ENCODE data around the gene RNF126.
A peak's percentile ranks its signal among the peaks of the same experiment; 100 is the strongest.

The RNF126 gene

DNA sequence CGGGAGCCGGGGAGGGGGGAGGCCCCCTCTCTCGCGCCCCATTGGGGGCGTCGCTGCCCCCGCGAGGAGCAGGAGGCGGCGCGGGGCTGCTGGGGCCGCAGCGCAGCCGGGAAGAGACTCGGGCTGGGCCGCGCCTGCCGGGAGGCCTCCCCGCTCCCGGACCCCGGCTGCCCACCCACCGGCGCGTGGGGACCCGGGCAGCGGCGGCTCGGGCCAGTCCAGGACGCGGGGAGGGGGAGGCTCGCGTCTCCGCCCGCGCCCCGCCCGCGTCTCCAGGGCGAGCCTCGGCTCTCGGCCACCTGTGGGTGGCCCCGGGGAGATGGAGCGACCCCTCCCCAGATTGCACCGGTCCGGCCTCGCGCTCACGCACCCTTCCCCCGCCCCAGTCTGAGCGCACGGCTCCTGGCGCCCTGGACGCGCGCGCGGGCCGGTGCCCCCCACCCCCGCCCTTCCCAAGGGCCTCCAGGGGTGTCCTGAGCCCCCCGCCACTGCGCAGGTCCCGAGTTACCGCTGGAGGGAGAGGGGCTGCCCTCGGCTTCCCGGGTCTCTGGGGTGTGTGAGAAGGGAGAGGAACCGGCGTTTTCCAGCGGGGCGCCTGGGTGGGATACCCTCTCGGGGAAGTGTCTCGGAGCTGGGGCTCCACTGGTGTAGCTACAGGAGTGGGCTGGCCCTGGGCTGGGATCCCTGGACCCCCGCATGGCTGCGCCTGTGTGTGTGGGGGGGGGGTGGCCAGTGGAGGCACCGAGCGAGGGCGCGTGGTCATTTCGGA is 46.4 kb upstream of the RNF126 start:
- no peaks in the 10 kb centered on the region for H3K36me3 ChIP-seq (ENCODE audit: low read depth)
- TF ChIP-seq, protein P1, sequence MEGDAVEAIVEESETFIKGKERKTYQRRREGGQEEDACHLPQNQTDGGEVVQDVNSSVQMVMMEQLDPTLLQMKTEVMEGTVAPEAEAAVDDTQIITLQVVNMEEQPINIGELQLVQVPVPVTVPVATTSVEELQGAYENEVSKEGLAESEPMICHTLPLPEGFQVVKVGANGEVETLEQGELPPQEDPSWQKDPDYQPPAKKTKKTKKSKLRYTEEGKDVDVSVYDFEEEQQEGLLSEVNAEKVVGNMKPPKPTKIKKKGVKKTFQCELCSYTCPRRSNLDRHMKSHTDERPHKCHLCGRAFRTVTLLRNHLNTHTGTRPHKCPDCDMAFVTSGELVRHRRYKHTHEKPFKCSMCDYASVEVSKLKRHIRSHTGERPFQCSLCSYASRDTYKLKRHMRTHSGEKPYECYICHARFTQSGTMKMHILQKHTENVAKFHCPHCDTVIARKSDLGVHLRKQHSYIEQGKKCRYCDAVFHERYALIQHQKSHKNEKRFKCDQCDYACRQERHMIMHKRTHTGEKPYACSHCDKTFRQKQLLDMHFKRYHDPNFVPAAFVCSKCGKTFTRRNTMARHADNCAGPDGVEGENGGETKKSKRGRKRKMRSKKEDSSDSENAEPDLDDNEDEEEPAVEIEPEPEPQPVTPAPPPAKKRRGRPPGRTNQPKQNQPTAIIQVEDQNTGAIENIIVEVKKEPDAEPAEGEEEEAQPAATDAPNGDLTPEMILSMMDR (IDR thresholded peaks at IDR 0.05; ENCODE audit: poor library complexity, severe bottlenecking) = no peak
- H3K4me3 ChIP-seq (ENCODE audit: severe bottlenecking) = peak overlapping the region; percentile 22
- peaks cover 4% of the 10 kb centered on the region for H3K9me3 ChIP-seq (ENCODE audit: severe bottlenecking)
- H3K27me3 ChIP-seq (ENCODE audit: insufficient read depth, poor library complexity, severe bottlenecking) = peaks cover 34% of the 10 kb centered on the region
- no peaks in the 10 kb centered on the region for H3K4me1 ChIP-seq (ENCODE audit: insufficient read depth, poor library complexity, severe bottlenecking)
- ATAC-seq (ENCODE audit: low read depth) (no peak), DNase-seq (ENCODE audit: low spot score) (no peak)
- H3K27ac ChIP-seq (ENCODE audit: poor library complexity, severe bottlenecking) = no peak overlapping the region

GRCh38 chr19:708154-709143 is 45.4 kb upstream of the RNF126 start, which contains the start of gene PALM:
TSS of gene PALM (plus strand) at chr19:708935. CDS start at chr19:709147, 212 bp downstream.
- Histone ChIP-seq H3K36me3 (ENCODE audit: low read depth) (no peaks in the 10 kb centered on the region), H3K4me3 (ENCODE audit: severe bottlenecking) (peak within 1 kb of the TSS; percentile 22), H3K9me3 (ENCODE audit: severe bottlenecking) (peaks cover 4% of the 10 kb centered on the region), H3K27ac (ENCODE audit: poor library complexity, severe bottlenecking) (no peak within 1 kb of the TSS), H3K27me3 (ENCODE audit: insufficient read depth, poor library complexity, severe bottlenecking) (peaks cover 34% of the 10 kb centered on the region), H3K4me1 (ENCODE audit: insufficient read depth, poor library complexity, severe bottlenecking) (no peaks in the 10 kb centered on the region)
- DNase-seq (ENCODE audit: low spot score) = no peak
- no peak for ATAC-seq (ENCODE audit: low read depth)
- TF ChIP-seq, protein P1 (IDR thresholded peaks at IDR 0.05; ENCODE audit: poor library complexity, severe bottlenecking) = peak; percentile 8

DNA sequence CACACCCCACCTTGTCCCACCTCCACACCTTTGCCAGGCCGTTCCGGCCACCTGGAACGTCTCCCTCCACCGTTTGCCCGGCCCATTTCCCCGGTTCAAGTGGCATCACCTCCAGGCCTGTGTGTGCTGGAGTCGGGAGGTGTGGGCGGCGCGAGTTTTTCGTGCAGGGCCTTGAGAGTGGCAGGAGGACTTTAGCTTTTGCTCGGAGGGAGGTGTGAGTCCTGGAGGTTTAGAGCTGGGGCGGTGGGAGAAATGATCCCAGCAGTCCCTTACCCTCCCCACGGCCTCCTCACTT is 41.4 kb upstream of the RNF126 start:
- no peaks in the 10 kb centered on the region for H3K4me1 ChIP-seq (ENCODE audit: insufficient read depth, poor library complexity, severe bottlenecking)
- TF ChIP-seq, protein P1 (IDR thresholded peaks at IDR 0.05; ENCODE audit: poor library complexity, severe bottlenecking) = no peak
- ATAC-seq (ENCODE audit: low read depth) = no peak
- H3K4me3 ChIP-seq (ENCODE audit: severe bottlenecking) = no peak overlapping the region
- peaks cover 4% of the 10 kb centered on the region for H3K9me3 ChIP-seq (ENCODE audit: severe bottlenecking)
- no peaks in the 10 kb centered on the region for H3K36me3 ChIP-seq (ENCODE audit: low read depth)
- DNase-seq (ENCODE audit: low spot score) = no peak
- no peak overlapping the region for H3K27ac ChIP-seq (ENCODE audit: poor library complexity, severe bottlenecking)
- H3K27me3 ChIP-seq (ENCODE audit: insufficient read depth, poor library complexity, severe bottlenecking) = peaks cover 15% of the 10 kb centered on the region

- Histone ChIP-seq H3K36me3 (ENCODE audit: low read depth) (no peaks in the 10 kb centered on the region), H3K27ac (ENCODE audit: poor library complexity, severe bottlenecking) (no peak overlapping the region), H3K27me3 (ENCODE audit: insufficient read depth, poor library complexity, severe bottlenecking) (peaks cover 13% of the 10 kb centered on the region), H3K4me3 (ENCODE audit: severe bottlenecking) (peak overlapping the region; percentile 1), H3K9me3 (ENCODE audit: severe bottlenecking) (peaks cover 4% of the 10 kb centered on the region), H3K4me1 (ENCODE audit: insufficient read depth, poor library complexity, severe bottlenecking) (no peaks in the 10 kb centered on the region)
- TF ChIP-seq, protein P1 (IDR thresholded peaks at IDR 0.05; ENCODE audit: poor library complexity, severe bottlenecking) = no peak
- ATAC-seq (ENCODE audit: low read depth) (peak; percentile 66), DNase-seq (ENCODE audit: low spot score) (no peak)
These were observed 40.8 kb upstream of the RNF126 start for GRCh38 chr19:703651-704446.

All from RWPE2 (cell line).